Transverse colon (tissue), 3 donors: ENCODE data around the gene TRMO.

Source experiments
- EP300 ChIP-seq: sonication (generic); formaldehyde crosslinking; IDR thresholded peaks from one replicate; pipeline ENCODE4 v1.6.1; 2017; ENCODE audit warnings: antibody characterized with exemption, low read depth
- POLR2A ChIP-seq: fragments of 450-650 bp; IDR thresholded peaks from one replicate; pipeline ENCODE4 v1.6.1; 2016; ENCODE audit warnings: antibody characterized with exemption, mild to moderate bottlenecking, moderate library complexity
- TF ChIP-seq, protein P1 (sequence below), 5 experiments: fragments of 200-600 bp in 3 of 5; fragments of 450-650 bp in 2 of 5; sonication (generic) in 3 of 5; IDR thresholded peaks; 1 replicate in 2 of 5; 2 replicates in 3 of 5; pipeline ENCODE4 v1.5.1; 2016 to 2017; ENCODE audit warnings: antibody characterized with exemption in 5 of 5, inconsistent platforms in 3 of 5, mild to moderate bottlenecking in 2 of 5, moderate library complexity in 1 of 5

DNA sequence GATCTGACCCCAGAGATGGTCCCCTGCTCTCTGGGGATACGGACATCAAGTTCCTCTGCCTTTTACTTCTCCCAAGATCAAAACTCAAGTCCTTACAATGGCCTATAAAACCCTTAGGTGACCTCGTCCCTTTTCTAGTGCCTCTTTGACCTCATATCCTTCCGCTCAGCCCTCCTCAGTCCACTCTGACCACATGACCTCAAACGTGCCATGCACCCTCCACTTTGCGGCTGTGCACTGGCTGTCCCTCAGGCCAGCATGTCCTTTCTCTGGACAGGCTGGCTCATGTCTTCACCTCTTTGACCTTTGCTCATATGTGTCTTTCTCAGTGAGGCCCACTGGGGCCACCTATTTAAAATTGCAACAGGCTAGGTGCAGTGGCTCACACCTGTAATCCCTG is 14.7 kb downstream of the TRMO start:
- TF ChIP-seq, protein P1, sequence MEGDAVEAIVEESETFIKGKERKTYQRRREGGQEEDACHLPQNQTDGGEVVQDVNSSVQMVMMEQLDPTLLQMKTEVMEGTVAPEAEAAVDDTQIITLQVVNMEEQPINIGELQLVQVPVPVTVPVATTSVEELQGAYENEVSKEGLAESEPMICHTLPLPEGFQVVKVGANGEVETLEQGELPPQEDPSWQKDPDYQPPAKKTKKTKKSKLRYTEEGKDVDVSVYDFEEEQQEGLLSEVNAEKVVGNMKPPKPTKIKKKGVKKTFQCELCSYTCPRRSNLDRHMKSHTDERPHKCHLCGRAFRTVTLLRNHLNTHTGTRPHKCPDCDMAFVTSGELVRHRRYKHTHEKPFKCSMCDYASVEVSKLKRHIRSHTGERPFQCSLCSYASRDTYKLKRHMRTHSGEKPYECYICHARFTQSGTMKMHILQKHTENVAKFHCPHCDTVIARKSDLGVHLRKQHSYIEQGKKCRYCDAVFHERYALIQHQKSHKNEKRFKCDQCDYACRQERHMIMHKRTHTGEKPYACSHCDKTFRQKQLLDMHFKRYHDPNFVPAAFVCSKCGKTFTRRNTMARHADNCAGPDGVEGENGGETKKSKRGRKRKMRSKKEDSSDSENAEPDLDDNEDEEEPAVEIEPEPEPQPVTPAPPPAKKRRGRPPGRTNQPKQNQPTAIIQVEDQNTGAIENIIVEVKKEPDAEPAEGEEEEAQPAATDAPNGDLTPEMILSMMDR (IDR thresholded peaks at IDR 0.05): no peak
- TF ChIP-seq POLR2A: no peak
- TF ChIP-seq EP300: no peak
